ENCODE measurements around the gene CSTB. TPM values are rescaled to one million over a fixed set of nuclear protein-coding genes. Genes with fewer than 3 reads are reported as not detected.

CSTB gene
- total RNA-seq, 1 experiment from 2014 or later, result 36.1 TPM

DNA sequence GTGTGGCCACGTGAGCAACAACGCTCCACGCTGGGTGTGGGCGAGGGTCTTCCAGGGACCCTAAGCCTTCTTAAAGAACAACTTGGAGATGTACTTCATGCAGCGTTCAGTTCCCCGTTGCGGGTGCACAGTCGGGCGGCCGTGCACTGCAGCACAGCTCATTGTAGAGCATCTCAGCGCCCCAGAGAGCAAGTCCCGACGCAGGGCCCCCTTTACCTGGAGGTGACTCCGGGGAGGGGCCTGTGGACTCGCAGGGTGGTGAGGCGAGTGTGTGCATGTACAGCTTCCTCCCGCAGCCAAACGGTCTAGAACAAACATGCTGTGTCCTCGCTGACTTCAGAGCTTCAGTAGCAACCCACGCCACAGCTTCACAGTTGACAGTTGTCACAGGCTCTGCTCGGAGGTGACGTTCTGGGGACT lies 32.7 kb upstream of the CSTB start:
- Mint-ChIP-seq H3K4me1 (peaks cover 13% of the 10 kb centered on the region), H3K4me3 (no peak overlapping the region), H3K36me3 (peaks cover 2% of the 10 kb centered on the region; the same call in 1 of the 2 replicates), H3K27me3 (ENCODE audit: low read depth) (no peaks in the 10 kb centered on the region), H3K27ac (no peak overlapping the region), H3K9me3 (no peaks in the 10 kb centered on the region)
- DNase-seq (ENCODE audit: low spot score), result no peak
- ATAC-seq, result no peak
- TF ChIP-seq EMX1 (CRISPR knock-in tag; IDR thresholded peaks at IDR 0.05) (no peak), NFYB (CRISPR knock-in tag; conservative IDR thresholded peaks at IDR 0.05; ENCODE audit: low read depth) (no peak), CREB1 (CRISPR knock-in tag; IDR thresholded peaks at IDR 0.05) (no peak)
- TF ChIP-seq, protein P1, sequence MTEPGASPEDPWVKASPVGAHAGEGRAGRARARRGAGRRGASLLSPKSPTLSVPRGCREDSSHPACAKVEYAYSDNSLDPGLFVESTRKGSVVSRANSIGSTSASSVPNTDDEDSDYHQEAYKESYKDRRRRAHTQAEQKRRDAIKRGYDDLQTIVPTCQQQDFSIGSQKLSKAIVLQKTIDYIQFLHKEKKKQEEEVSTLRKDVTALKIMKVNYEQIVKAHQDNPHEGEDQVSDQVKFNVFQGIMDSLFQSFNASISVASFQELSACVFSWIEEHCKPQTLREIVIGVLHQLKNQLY (CRISPR knock-in tag; IDR thresholded peaks at IDR 0.05), result no peak
- TF ChIP-seq, protein P2, sequence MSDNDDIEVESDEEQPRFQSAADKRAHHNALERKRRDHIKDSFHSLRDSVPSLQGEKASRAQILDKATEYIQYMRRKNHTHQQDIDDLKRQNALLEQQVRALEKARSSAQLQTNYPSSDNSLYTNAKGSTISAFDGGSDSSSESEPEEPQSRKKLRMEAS (CRISPR knock-in tag; IDR thresholded peaks at IDR 0.05), result no peak
- CTCF ChIA-PET, result interaction anchor here (1.1 to 3.1 kb wide), 3 partner anchors 19 to 167 kb away, joined by 3 to 17 read pairs (median 10); no protein-coding TSS in a partner anchor
- POLR2A ChIA-PET, result interaction anchor here (1.6 kb wide), 1 partner anchor 133 kb away, joined by 4 read pairs; no protein-coding TSS in a partner anchor

DNA sequence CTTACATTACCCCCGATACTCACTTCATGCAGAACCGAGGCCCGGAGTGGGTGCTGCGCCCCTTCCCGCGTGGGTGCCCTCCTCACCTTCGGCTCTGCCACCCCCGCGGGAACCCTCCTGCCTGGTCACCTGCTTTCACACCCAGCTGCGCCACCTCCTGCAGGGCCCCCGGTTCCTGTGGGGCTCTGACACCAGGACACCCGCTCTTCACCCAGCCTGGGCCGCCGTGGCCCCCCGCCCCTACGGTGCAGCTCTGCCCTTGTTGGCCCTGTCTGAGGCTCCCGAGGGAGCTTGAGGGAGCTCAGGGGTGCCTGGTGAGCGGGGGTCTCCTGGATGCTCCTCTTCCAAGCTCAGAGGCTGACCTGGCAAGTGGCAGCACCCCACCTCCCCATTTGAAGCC lies 32.3 kb upstream of the CSTB start:
- no peak for DNase-seq (ENCODE audit: low spot score)

More for the DNA sequence above, 32.3 kb upstream of the CSTB start:
- peaks cover 4% of the 10 kb centered on the region; the same call in 1 of the 2 replicates for H3K36me3 Mint-ChIP-seq
- peaks cover 13% of the 10 kb centered on the region for H3K4me1 Mint-ChIP-seq
- no peaks in the 10 kb centered on the region for H3K27me3 Mint-ChIP-seq (ENCODE audit: low read depth)
- no peaks in the 10 kb centered on the region for H3K9me3 Mint-ChIP-seq
- no peak overlapping the region for H3K4me3 Mint-ChIP-seq
- H3K27ac Mint-ChIP-seq, result no peak overlapping the region
- no peak for ATAC-seq
- TF ChIP-seq, protein P3, sequence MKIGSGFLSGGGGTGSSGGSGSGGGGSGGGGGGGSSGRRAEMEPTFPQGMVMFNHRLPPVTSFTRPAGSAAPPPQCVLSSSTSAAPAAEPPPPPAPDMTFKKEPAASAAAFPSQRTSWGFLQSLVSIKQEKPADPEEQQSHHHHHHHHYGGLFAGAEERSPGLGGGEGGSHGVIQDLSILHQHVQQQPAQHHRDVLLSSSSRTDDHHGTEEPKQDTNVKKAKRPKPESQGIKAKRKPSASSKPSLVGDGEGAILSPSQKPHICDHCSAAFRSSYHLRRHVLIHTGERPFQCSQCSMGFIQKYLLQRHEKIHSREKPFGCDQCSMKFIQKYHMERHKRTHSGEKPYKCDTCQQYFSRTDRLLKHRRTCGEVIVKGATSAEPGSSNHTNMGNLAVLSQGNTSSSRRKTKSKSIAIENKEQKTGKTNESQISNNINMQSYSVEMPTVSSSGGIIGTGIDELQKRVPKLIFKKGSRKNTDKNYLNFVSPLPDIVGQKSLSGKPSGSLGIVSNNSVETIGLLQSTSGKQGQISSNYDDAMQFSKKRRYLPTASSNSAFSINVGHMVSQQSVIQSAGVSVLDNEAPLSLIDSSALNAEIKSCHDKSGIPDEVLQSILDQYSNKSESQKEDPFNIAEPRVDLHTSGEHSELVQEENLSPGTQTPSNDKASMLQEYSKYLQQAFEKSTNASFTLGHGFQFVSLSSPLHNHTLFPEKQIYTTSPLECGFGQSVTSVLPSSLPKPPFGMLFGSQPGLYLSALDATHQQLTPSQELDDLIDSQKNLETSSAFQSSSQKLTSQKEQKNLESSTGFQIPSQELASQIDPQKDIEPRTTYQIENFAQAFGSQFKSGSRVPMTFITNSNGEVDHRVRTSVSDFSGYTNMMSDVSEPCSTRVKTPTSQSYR (CRISPR knock-in tag; IDR thresholded peaks at IDR 0.05), result no peak
- TF ChIP-seq SMAD4 (CRISPR knock-in tag; IDR thresholded peaks at IDR 0.05) (no peak), PRRX2 (CRISPR knock-in tag; IDR thresholded peaks at IDR 0.05) (no peak), IRF2 (CRISPR knock-in tag; IDR thresholded peaks at IDR 0.05; ENCODE audit: borderline replicate concordance, low read depth) (no peak), KAT7 (CRISPR knock-in tag; IDR thresholded peaks at IDR 0.05; ENCODE audit: borderline replicate concordance) (no peak), ZNF232 (CRISPR knock-in tag; IDR thresholded peaks at IDR 0.05) (no peak), NR1H2 (CRISPR knock-in tag; IDR thresholded peaks at IDR 0.05) (no peak), JAZF1 (CRISPR knock-in tag; IDR thresholded peaks at IDR 0.05) (no peak), FOXK1 (CRISPR knock-in tag; IDR thresholded peaks at IDR 0.05) (no peak), NR2C2 (CRISPR knock-in tag; IDR thresholded peaks at IDR 0.05) (no peak)
- TF ChIP-seq, protein P4, sequence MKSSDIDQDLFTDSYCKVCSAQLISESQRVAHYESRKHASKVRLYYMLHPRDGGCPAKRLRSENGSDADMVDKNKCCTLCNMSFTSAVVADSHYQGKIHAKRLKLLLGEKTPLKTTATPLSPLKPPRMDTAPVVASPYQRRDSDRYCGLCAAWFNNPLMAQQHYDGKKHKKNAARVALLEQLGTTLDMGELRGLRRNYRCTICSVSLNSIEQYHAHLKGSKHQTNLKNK (CRISPR knock-in tag; IDR thresholded peaks at IDR 0.05), result no peak
- TF ChIP-seq, protein P5, sequence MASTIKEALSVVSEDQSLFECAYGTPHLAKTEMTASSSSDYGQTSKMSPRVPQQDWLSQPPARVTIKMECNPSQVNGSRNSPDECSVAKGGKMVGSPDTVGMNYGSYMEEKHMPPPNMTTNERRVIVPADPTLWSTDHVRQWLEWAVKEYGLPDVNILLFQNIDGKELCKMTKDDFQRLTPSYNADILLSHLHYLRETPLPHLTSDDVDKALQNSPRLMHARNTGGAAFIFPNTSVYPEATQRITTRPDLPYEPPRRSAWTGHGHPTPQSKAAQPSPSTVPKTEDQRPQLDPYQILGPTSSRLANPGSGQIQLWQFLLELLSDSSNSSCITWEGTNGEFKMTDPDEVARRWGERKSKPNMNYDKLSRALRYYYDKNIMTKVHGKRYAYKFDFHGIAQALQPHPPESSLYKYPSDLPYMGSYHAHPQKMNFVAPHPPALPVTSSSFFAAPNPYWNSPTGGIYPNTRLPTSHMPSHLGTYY (CRISPR knock-in tag; IDR thresholded peaks at IDR 0.05), result no peak
- TF ChIP-seq, protein P6, sequence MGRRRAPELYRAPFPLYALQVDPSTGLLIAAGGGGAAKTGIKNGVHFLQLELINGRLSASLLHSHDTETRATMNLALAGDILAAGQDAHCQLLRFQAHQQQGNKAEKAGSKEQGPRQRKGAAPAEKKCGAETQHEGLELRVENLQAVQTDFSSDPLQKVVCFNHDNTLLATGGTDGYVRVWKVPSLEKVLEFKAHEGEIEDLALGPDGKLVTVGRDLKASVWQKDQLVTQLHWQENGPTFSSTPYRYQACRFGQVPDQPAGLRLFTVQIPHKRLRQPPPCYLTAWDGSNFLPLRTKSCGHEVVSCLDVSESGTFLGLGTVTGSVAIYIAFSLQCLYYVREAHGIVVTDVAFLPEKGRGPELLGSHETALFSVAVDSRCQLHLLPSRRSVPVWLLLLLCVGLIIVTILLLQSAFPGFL (CRISPR knock-in tag; IDR thresholded peaks at IDR 0.05; ENCODE audit: borderline replicate concordance), result no peak
- TF ChIP-seq, protein P7, sequence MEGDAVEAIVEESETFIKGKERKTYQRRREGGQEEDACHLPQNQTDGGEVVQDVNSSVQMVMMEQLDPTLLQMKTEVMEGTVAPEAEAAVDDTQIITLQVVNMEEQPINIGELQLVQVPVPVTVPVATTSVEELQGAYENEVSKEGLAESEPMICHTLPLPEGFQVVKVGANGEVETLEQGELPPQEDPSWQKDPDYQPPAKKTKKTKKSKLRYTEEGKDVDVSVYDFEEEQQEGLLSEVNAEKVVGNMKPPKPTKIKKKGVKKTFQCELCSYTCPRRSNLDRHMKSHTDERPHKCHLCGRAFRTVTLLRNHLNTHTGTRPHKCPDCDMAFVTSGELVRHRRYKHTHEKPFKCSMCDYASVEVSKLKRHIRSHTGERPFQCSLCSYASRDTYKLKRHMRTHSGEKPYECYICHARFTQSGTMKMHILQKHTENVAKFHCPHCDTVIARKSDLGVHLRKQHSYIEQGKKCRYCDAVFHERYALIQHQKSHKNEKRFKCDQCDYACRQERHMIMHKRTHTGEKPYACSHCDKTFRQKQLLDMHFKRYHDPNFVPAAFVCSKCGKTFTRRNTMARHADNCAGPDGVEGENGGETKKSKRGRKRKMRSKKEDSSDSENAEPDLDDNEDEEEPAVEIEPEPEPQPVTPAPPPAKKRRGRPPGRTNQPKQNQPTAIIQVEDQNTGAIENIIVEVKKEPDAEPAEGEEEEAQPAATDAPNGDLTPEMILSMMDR (IDR thresholded peaks at IDR 0.05), result no peak
- CTCF ChIA-PET, result interaction anchor here (1.1 to 3.1 kb wide), 4 partner anchors 8 to 167 kb away, joined by 3 to 17 read pairs (median 8); no protein-coding TSS in a partner anchor
- POLR2A ChIA-PET, result interaction anchor here (1.6 kb wide), 1 partner anchor 133 kb away, joined by 4 read pairs; no protein-coding TSS in a partner anchor

Data from WTC11 (cell line).